HG03108 (cell line): ENCODE measurements around the gene TMEM198.

Experiments used
- ATAC-seq: cut with Tn5 transposase; IDR thresholded peaks from one replicate; pipeline ENCODE4 v1.9.1; 2021; ENCODE audit warnings: moderate library complexity; ENCODE audit not compliant: unreplicated experiment

TMEM198 gene

GRCh38 chr2:219508971-219509779, 34.7 kb upstream of the TMEM198 start:
- ATAC-seq = no peak

GRCh38 chr2:219509780-219510511, 33.9 kb upstream of the TMEM198 start:
- no peak for ATAC-seq

- no peak for ATAC-seq
Measured at GRCh38 chr2:219510512-219511135, 33.2 kb upstream of the TMEM198 start.

GRCh38 chr2:219511547-219512325, 32.1 kb upstream of the TMEM198 start:
- ATAC-seq = no peak

- ATAC-seq = no peak
Measured at GRCh38 chr2:219512524-219513216, 31.2 kb upstream of the TMEM198 start.

- no peak for ATAC-seq
Measured at GRCh38 chr2:219513787-219514186, 30.0 kb upstream of the TMEM198 start.

GRCh38 chr2:219514196-219514761, 29.5 kb upstream of the TMEM198 start, which contains the start of gene ASIC4:
ASIC4 (plus strand) TSS chr2:219514482; CDS start chr2:219514725, 243 bp downstream.
- no peak for ATAC-seq

- no peak for ATAC-seq
Measured at GRCh38 chr2:219514836-219515235, 29.0 kb upstream of the TMEM198 start.

GRCh38 chr2:219515874-219516629, 27.8 kb upstream of the TMEM198 start:
- ATAC-seq = no peak

GRCh38 chr2:219516888-219517287, 26.9 kb upstream of the TMEM198 start:
- ATAC-seq = no peak

- no peak for ATAC-seq
Measured at GRCh38 chr2:219517954-219518778, 25.7 kb upstream of the TMEM198 start.

- ATAC-seq = no peak
Measured at GRCh38 chr2:219519526-219519916, 24.3 kb upstream of the TMEM198 start.

- ATAC-seq = no peak
Measured at GRCh38 chr2:219520079-219520478, 23.7 kb upstream of the TMEM198 start.

- ATAC-seq = no peak
Measured at GRCh38 chr2:219521066-219521880, 22.6 kb upstream of the TMEM198 start.

GRCh38 chr2:219522111-219523030, 21.5 kb upstream of the TMEM198 start:
- ATAC-seq = no peak

GRCh38 chr2:219523031-219523671, 20.7 kb upstream of the TMEM198 start:
- ATAC-seq = no peak
